Stimulated activated CD8-positive, alpha-beta memory T cell treated with anti-CD3 and anti-CD28 coated beads, Interleukin-2, amount 100 ng/mL, for 48 hours (primary cell): ENCODE data around the gene NOL7.

Source experiments
- DNase-seq, 2 donors: peaks; one replicate each; pipeline ENCODE4 v3.0.0-alpha.2; 2020; ENCODE audit warnings: low read depth in 2 of 2

Gene NOL7

DNA sequence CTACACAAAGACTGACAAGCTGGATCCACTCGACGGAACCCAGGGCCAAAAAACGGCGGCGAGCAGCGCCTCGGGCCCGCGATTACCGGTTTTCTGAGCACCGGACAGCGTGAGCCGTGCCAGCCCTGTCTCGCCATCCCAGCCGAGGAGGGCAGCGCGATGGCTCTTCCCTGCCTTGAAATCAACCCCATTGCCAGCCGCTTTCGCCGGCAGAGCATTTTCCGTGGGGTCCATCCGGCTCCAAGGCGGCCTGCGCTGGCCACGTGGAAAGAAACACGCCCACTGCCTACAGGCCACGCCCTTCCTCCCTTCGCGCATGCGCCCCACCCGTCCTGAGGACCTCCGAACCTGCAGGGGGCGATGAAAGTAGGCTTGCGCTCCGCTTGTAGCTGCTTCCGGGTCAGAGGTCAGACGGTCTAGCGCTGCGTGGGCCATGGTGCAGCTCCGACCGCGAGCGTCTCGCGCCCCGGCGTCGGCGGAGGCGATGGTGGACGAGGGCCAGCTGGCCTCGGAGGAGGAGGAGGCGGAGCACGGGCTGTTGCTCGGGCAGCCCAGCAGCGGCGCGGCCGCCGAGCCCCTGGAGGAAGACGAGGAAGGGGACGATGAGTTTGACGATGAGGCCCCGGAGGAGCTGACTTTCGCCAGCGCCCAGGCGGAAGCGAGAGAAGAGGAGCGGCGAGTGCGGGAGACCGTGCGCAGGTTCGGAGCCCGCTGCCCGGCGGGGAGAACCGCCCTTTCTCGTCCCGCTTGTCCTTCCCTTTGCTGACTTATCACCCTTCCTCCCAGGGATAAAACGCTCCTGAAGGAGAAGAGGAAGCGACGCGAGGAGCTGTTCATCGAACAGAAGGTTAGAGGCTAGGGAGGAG is at the start of gene NOL7:
Gene NOL7 (plus strand): TSS at position 410 of the 866 bp plus-strand sequence. CDS start 24 bp downstream, at position 434.
- peak; percentile 94 to 98 for DNase-seq

DNA sequence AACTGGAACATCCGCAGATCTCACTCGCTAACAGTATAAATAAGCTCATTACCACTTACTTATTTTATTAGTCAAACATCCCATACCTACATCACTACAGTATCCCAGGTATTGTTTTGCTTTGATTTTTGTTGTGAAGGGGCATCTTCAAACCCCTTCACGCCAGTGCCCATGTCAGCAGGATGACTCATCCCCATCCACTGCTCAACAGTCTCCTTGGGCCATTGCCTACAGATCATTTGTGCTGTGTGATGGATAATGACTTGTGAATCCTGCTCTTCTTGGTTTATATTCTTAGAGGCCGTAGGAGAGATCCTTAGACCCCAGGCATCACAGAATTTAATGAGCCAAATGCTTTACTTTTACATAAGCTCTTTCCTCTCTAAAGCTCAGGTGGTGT is 49.2 kb upstream of the NOL7 start:
- DNase-seq: no peak

DNA sequence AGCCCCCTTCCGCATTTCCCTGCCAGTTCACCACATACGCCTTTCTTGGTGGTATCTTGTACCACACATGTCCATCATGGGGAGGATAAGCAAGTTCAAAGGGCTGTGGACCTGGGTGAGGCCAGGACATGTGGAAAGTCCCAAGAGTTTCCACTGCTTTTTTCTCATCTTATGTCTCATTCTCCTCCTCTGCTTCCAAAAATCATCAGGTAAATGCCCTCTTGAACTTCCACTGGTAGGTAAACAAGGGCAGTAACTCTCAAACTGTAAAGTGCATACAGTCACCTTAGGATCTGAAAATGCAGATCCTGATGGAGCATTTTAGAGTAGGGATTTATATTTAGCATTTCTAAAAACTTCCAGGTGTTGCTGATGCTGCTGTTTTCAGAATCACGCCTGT is 48.6 kb upstream of the NOL7 start:
- DNase-seq: no peak

DNA sequence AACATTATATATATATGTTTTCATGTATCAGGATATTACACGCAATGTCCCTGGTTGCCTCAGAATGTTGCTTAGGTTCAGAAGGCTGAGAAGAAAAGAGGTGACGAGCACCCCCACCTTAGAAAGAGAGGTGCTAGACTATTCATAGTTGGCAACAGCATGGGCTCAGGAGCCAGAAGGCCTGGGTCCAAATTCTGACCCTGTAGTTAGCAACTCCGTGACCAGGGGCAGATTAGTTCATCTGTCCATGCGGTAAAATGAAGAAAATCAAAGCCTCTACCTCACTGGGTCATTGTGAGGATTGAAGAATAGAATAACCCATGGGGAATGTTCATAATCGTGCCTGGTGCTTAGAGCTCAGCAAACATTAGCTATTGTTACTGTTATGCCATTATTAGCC is 46.2 kb upstream of the NOL7 start:
- DNase-seq: no peak

DNA sequence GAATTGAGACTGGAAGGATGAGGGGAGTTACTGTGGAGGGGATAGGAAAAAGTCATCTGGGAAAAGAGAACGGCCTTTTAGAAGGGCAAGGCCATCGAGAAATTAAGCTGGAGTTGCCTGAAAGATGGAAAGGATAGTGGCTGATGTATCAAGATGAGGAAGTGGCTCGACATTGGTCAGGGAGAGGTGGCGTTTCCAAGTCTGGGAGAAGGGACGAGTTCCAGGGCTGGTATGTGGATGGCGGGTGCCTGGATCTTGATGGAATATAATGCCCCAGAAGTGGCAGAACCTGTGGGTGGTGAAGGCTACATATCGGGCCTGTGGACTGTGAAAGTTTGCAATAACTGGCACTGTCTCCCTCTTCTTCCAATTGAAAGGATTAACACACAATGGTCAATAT is 42.9 kb upstream of the NOL7 start:
- DNase-seq: no peak

DNA sequence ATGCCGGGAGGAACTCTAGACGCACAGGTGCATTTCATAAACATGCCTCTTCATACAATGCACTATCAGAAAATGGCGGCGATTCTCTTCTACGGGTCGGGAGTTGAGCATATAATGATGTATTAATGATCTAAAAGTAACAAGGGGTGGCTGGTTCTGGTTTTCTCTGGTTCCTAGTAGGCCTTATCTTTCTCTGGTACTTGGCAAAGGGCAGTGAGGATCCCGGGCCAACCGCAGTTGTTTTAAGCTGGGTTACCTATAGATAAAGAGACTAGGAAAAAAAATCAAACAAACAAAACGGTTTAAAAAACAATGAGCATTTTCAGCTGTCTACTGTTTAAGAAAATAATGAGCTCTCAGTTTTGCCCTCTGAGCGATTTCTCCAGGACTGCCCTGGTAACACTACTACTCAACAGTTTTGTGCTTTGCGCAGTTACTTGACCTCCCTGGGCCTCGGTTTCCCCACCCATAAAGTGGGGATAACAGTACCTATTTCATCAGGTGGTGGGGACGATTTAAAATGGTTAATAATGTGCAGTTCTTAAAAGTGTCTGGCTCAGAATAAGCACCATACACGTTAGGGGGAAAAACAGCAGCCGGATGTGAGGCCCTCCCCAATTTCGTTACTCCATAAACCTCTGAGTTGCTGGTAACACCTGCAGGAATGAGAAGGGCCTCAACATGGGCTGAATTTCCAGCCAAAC is 42.0 kb upstream of the NOL7 start:
- no peak for DNase-seq

DNA sequence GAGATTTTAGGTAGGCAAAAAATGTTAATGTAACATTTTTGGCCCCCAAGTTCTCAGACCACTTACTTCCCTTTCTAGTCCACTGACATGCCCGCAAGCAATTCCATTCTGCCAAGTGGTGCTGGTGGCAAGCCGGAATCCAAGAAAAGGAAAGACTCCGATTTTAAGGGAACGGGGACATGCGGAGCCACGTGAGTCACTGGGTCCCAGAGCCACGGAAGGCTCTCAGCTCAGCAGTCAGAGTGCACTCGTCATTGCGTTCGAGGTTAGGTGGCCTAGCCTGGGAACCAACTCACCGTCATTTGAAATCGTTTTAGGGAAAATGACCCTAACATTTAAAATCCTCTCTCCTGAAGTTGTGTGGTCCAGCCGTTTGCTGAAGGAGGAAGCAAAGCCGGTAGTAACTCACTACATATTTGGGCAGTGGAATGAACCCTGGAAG is 41.4 kb upstream of the NOL7 start:
- peak in 1 of 2 donors; percentile 8 for DNase-seq

DNA sequence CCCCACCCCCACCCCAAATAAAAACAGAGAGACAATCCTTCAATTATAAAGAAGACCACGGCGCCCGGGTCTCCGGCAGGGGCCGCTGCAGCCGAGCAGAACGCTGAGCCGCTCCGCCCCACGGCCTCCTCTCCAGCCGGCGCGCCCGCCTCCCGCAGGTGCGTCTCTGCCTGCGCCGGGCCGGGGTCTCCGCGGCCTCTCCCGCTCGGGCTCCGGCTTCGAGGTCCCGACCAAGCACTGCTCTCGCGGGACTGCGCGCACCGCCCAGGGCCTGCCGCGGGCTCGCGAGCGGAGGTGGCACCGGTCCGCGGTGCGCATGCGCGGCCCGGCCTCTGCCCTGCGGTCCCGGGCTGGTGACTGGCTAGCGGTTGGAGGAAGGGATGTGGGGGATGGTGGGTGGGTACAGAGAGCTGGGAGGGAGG is 41.0 kb upstream of the NOL7 start:
- peak; percentile 89 to 93 for DNase-seq

DNA sequence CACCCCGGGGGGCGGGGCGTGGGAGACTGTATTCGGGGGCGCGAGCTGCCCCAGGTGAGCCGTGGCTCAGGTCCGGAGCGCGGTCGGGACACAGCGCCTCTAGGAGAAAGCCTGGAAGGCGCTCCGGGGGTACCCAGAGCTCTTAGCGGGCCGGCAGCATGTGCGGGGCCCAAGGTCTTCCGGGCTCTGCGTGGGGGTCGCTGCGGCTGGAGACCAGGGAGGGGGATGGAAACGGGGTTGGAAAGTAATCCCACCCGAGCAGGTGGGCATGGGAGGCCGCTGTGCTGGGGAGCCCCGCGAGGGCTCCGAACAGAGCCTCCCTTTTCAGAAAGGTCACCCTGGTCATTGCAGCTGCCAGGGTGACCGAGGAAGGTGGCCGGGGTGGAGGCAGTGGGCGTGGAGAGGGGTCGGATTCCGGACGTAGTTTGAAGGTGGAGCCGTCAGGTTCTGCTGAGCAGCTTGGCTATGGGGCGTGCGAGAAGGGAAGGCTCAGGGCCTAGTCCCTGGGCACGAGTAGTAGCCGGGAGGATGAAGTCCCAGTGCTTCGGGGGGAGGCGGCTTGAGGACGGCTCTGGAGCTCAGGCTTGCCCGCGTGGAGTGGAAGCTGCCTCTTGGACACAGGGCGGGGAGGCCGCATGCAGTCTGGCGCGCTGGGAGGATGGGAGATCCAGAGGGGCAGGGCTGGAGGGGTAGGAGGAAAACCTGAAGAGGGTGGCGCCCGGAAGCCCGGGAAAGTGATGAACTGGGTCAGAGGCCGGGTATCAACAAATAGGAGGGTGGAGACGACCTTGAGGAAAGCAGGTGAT is 40.4 kb upstream of the NOL7 start, which contains the start of gene SIRT5:
Gene SIRT5 (plus strand): TSS at position 31 of the 806 bp plus-strand sequence. CDS start 9,510 bp downstream, outside the sequence.
- DNase-seq: peak; percentile 61 to 67

DNA sequence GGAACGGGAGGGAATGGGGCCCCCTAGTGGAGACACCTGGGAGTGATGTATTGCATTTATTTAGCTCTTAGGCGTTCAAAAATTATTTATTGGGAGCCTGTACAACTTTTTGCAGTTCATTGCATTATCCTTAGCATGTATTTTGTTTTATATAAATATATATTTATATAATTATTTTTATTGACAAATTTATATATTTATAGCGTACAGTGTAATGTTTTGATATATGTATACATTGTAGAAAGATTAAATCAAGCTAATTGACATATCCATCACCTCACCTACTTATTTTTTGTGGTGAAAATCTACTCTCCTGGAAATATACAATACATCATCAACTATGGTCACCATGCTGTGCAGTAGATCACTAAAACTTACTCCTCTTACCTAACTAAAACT is 39.8 kb upstream of the NOL7 start:
- DNase-seq: no peak

DNA sequence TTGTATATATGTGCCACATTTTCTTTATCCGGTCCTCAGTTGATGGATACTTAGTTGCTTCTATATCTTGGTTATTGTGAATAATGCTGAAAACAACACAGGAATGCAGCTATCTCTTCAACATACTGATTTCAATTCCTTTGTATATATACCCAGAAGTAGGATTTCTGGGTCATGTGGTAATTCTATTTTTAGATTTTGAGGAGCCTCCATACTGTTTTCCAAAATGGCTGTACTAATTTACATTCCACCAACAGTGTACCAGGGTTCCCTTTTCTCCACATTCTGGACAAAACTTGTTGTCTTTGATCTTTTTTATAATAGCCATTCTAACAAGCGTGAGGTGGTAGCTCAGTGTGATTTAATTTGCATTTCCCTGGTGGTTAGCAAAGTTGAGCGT is 39.1 kb upstream of the NOL7 start:
- no peak for DNase-seq

DNA sequence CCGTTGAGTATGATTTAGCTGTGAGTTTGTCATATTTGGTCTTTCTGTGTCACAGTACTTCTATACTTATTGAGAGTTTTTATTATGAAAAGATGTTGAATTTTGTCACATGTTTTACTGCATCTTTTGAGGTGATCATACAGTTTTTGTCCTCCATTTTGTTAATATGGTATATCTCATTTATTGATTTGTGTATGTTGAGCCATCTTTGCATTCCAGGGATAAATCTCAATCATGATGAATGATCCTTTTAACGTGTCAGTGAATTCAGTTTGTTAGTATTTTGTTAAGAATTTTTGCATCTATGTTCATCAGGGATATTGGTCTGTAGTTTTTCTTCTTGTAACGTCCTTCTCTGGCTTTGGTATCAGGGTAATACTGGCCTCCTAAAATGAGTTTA is 37.2 kb upstream of the NOL7 start:
- no peak for DNase-seq

DNA sequence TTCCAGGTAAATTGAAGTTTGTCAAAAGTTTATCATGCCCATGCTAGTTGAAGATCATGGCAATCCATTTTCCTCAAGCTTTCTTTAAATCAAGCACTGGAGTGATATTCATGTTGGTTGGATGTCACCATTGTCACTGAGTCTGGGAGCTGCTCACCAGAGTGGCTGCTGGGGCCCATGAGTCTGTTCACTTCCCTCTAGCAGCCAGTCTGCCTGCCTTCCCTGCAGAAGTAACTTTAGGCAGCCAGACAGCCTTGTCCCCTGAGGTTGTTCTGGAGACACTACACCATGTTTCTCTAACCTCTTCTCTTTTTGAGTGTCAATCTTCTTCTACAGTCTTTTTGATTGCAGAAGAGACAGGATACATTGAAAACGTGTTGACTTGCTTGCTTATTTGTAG is 35.2 kb upstream of the NOL7 start:
- DNase-seq: no peak

DNA sequence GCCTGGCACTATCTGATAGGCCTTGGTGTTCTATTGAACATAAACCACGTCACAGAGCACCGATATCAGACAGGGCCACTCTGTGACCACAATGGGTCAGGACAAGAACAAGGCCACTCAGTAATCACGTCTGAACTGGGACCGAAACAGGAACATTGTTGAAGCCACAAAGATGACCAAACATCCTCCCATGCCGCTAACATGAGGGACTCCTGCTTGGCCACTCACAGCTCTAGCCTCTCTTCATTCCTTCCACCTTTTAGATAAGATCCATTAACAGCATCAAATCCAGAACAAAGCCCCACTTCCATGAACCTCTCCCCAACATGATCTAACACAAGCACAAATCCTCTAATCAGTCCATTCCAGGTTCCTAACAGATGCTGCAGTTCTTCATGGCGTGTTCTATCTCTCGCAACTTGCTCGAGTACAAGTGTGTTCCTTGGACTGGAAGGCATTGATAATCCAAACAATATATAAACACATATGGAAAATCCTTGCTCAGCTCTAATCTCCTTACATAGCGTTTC is 33.4 kb upstream of the NOL7 start:
- DNase-seq: no peak

DNA sequence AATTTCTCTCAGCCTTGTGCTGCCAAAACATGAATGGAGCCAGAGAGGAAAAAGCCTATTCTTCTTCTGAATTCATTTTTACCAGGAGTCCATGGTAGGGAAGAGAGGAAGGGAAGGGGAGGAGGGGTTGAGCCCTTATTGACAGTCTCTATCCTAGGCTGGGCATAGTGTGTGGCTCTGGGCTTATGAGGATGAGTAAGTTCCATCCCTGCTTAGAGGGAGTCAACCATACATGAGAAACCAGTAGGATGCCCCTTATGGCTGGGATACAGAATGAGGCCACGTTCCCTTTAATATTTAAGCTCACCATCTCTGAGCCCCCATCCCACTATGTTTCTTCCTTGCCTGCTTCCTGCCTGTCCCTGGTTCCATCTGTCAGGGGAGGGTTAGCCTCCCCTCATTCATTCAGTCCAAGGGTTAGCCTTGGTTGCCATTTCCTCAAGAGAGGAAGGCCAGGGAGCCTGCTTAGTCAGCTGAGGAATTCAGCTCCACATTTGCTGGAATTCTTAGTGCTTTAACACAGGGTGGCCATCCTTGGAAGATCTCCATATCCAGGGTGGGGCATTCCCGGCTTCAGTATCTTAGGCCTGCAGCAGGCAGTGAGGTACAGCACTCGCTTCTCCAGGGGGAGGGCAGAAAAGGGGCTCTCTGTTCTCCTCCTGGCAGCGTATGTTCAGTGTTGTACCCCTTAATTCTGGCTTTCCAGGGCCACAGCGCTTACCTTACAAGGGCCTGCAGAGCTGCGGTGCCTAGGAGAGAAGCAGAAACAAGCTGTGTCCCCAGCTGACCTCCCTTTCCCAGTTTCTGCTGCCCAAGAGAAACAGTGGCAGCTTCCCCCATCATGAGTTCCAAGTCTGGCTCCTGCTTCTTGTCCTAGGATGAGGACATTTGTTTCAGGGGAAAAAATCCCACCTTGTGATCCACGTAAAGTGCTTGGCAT is 28.3 kb upstream of the NOL7 start:
- no peak for DNase-seq

DNA sequence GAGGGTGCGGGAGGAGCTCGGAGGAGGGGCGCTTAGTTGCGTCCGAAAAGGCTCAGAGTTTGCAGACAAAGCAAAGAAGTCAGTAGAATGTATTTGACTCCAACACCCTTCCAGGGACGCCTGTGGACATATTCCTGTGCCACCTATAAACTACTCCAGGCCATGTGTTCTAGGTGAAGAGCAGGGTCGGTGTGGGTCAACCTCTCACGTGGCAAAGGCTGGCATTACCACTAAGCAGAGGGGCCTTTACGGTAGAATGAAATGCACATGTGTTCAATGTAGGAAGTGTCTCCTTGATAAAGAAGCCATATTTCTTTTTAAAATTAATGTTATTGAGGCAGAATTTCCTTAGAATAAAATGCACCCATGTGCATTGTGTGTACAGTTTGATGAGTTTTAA is 25.3 kb upstream of the NOL7 start:
- DNase-seq: no peak

DNA sequence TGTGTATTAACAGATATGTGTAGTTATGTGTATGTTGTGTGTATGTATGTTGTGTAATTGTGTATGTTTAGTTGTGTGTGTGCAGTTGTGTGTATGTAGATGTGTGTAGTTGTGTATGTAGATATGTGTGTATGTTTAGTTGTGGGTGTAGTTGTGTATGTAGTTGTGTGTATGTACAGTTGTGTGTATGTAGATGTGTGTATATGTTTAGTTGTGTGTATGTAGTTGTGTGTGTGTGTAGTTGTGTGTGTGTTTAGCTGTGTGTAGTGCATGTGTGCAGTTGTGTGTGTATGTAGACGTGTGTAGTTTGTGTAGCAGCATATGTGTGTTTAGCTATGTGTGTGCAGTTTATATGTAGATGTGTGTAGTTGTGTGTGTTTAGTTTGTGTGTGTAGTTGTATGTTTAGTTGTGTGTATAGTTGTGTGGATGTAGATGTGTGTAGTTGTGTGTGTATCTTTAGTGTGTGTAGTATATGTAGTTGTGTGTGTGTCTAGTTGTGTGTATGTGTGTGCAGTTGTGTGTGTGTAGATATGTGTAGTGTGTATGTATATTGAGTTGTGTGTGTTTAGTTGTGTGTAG is 24.5 kb upstream of the NOL7 start:
- DNase-seq: no peak

DNA sequence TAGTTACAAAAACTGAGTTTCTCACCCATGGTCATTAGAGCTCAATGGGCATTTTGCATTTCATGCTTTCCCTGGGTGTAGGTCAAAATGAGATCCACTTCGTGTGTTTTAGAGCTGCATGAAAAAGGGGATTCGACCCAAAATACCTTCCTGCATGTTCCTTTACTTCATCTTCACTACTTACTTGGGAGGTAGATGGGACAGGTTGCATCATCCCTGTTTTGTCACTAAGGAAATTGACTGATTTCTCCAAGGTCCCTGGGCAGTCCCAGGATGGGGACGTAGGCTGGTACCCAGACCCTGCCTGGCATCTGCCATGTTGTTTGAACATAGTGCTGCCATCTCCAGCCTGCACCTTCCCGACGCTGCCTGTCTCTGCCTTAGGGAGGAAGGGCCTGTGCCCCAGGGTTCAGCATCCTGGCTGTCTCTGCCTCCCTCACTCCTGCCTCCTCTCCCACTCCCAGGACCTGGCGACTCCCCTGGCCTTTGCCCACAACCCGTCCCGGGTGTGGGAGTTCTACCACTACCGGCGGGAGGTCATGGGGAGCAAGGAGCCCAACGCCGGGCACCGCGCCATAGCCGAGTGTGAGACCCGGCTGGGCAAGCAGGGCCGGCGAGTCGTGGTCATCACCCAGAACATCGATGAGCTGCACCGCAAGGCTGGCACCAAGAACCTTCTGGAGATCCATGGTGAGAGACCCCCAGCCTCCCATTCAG is 23.8 kb upstream of the NOL7 start:
- DNase-seq: no peak

DNA sequence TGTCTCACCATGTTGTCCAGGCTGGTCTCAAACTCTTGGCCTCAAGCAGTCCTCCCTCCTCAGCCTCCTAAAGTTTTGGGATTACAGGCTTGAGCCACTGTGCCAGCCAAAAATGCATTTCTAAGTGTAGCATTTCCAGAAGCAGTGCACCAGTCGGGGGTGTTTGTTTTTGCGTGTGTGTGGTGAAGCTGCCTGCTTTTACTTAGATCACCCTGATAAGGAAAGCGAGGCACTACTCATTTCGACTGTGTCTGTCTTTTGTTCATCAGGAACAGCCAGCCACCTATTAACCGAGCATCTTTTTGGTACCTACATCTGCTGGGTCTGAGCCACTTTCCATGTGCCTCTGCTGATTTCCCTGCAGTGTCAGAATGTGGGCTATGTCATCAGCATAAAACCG is 22.0 kb upstream of the NOL7 start:
- no peak for DNase-seq

DNA sequence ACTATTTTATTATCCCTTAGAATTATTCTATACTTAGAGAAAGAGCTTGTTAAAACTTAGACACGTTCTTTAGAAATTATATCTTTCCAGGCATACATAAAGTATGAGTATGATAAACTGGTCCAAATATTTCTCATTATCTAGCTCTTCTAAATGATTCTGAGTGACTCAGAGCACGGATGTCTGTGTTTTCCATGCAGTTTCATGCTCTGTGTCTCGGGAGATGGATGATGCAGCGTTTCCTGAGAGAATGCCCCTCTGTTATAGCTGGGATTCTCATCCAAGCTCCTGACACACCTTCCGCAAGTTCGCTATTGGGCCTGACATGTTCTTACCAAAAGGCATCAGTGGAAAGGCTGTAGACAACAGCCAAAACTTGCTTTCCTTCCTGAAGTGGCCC is 21.4 kb upstream of the NOL7 start:
- no peak for DNase-seq
